Right ventricle myocardium inferior (tissue), 1 donor: Measurements from ENCODE around the gene COX4I1. TPM values are rescaled to one million over a fixed set of nuclear protein-coding genes. Genes with fewer than 3 reads are reported as not detected.
"Not testable (repeated sequence)": the region's sequence is repeated elsewhere in the genome, so short reads cannot be mapped to it uniquely, and the experiment has no call there.

ENCODE experiments used
- ATAC-seq: fragments of 200-7000 bp; cut with Tn5 transposase; one replicate; pipeline ENCODE4 v1.9.1; 2020; ENCODE audit warnings: mild to moderate bottlenecking, moderate library complexity
- DNase-seq: peaks from one replicate; pipeline ENCODE4 v3.0.0; 2021; ENCODE audit errors: missing footprints
- intact Hi-C: fragments of 100-400 bp; cut with DNase I; formaldehyde crosslinking; loops from one replicate; pipeline ENCODE4 v1.11.0; 2022
- total RNA-seq: library from RNA; stranded (reverse); fragmentation: NEBNext Ultra II Directional; extraction: Animal tissue kit (Norgen Biotek cat#: 25700); gene quantifications from one replicate; pipeline ENCODE4 v1.2.1, GENCODE V29; 2021
- donor health status: DM: no; HTN: yes; CAD: no; lungs with severe emphysema.

COX4I1 gene
- total RNA-seq, 1 donor from 2014 or later, result 2,129 TPM

DNA sequence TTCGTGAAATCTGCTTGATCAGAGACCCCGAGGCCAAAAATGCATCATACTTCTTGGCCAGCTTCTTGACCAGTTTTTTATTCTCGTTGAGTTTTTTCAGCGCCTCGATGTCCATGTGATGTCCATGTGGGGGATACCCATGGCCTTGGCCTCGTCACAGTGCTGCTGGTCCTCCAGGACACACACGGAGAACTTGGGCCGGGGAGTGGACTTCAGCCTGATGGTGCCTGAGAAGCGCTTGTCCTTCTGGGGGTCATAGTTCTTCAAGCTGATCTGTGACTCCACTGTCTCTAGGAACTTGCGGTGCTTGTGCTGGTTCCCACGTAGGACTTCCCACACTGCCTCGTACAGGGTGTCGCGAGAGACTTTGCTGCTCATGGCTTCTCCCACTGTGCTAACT is 16.7 kb downstream of the COX4I1 start:
- ATAC-seq (no peak), DNase-seq (no peak)
- intact Hi-C loops, result no loop called here

DNA sequence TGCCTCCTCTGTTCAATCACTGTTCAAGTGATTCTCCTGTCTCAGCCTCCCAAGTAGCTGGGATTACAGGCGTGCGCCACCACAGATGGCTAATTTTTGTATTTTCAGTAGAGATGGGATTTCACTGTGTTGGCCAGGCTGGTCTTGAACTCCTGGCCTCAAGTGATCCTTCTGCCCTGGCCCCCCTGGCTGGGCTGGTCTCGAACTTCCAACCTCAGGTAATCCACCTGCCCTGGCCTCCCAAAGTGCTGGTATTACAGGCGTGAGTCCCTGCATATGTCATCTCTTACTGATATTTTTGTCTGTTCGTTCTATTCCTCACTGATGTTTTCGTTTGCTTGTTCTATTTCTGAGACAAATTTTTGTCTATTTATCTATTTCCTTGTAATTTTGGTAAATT is 17.7 kb downstream of the COX4I1 start:
- DNase-seq, ATAC-seq, intact Hi-C loops: not testable (repeated sequence)

DNA sequence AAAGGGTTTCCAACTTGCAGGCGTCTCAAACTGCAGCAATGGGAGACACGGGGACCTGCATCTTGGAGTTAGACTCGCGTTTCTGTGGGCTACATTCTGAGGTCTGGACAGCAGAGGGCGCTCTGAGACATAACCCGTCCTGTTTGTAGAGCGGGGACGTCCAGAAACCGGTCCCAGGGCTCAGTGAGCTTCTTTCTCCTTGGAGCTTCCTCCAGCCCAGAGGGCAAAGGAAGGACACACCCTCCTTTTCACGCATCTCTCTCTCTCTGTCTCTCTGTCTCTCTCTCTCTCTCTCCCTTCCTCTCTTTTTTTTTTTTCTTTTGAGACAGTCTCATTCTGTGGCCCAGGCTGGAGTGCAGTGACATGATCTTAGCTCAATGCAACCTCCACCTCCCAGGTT is 19.8 kb downstream of the COX4I1 start:
- intact Hi-C loops, result no loop called here
- ATAC-seq (peak; percentile 60), DNase-seq (peak; percentile 78)

DNA sequence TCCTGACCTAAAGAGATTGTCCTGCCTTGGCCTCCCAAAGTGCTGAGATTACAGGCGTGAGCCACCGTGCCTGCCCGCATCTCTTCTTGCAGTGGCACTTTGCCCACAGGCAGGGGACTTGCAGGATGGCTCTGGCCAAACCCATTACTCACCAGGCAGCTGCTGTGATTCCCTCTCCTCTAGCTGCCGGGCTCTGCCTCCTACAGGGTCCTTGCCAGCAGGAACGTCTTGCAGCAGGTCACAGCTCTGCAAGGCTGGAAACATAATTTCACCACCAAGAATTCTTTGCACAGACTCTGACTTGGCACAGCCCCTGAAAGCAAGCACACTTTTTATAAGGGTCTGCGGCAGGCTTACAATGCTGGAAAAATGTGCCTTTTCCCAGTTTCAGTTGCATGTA is 20.3 kb downstream of the COX4I1 start:
- ATAC-seq (no peak), DNase-seq (no peak)
- intact Hi-C loops, result loop anchor here (5.0 kb wide), 2 partner anchors 78 to 698 kb away; partner anchors contain the start of gene IRF8

DNA sequence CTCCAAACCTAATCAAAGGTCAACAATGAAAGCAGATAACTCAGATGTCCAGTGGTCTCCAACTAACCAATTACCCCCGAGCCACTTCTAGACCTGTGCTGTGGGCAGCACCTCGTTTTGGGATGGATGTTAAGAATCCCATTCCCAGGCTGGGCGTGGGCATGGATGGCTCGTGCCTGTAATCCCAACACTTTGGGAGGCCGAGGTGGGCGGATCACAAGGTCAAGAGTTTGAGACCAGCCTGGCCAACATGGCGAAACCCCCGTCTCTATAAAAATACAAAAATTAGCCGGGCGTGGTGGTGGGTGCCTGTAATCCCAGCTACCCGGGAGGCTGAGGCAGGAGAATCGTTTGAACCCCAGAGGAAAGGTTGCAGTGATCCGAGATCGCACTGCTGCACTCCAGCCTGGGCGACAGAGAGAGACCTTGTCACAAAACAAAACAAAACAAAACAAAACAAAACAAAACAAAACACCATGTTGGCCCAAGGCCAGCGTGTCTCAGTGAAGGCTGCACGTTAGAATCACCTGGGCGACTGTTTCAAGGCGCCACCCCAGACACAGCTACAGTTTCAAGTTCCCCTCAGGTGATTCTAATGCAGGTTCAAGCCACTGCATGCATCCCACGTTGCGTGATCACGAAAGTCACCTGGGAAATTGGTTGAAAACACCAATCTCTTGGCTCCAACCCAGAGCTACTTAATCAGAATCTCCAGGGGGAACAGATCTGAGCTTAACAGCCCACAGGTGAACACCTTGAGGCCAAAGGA is 21.3 kb downstream of the COX4I1 start:
- intact Hi-C loops, result loop anchor here (1.0 to 5.0 kb wide), 4 partner anchors 77 to 697 kb away; partner anchors contain the start of gene IRF8
- ATAC-seq (no peak), DNase-seq (no peak)

DNA sequence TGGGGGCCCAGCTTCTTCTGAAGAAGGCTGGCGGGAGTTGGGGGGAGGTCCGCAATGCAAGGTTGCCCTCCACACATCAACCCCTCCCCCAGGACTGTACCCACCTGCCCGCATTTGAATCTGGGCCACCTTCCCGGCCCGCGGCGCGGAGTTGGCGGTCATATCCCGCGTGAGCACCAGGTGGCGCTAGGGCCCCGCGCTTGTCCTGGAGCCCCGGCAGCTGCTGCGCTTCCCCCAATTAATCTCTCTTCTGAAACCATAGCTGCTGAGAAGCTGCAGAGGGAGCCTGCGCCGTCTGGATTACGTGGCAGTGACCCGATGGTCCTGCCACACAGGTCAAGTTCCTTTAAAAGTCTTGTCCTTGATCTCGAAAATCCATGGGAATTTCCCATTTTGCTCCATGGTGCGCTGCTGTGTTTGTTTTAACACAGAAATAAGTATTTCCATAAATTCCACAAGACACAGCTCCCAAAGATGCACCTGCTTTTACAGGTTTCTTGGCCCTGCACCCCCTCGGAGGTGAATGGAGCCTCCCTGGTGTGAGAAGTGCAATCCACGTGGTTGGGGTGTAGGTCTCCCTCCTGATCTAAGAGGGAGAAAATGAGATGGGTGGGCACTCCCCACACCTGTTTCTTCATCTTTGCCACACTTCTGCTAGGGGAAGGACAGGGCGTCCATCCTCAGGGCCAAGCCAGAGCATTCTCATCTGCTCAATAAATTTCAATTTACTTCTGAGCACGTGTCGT is 22.1 kb downstream of the COX4I1 start:
- ATAC-seq (peak; percentile 86), DNase-seq (peak; percentile 92)
- intact Hi-C loops, result loop anchor here (1.0 to 5.0 kb wide), 4 partner anchors 76 to 696 kb away; partner anchors contain the start of gene IRF8

DNA sequence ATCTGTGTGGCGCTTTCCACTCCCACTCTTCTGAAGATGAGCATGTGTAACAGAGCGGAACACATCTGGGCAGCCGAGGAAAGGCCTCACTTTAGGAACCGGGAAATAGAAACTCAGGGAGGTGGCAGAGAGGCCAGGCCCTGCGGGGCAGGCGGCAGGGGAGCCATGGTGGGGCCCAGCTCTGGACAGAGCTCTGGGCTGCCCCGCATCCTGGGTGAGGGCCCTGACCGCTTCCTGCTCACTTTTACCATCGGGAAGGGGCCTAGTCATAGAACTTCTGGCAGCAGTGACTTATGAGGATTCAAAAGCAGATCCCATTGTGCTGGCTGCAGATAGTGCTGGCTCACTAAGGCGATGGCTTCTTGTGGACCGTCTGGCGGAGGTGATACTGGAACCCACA is 22.6 kb downstream of the COX4I1 start:
- intact Hi-C loops, result loop anchor here (5.0 kb wide), 2 partner anchors 75 to 695 kb away; partner anchors contain the start of gene IRF8
- DNase-seq (no peak), ATAC-seq (no peak)

DNA sequence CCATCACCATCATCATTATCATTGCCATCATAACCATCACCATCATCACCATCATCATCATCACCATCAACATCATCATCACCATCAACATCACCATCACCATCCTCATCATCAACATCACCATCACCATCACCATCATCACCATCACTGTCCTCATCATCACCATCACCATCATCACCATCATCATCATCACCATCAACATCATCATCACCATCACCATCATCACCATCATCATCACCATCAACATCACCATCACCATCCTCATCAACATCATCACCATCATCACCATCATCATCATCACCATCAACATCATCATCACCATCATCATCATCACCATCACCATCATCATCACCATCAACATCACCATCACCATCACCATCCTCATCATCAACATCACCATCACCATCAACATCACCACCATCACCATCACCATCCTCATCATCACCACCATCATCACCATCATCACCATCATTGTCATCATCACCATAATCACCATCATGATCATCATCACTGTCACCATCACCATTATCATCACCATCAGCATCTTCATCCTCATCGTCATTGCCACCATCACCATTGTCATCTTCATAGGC is 23.9 kb downstream of the COX4I1 start:
- no peak for ATAC-seq
- intact Hi-C loops, result loop anchor here (5.0 kb wide), 2 partner anchors 74 to 694 kb away; partner anchors contain the start of gene IRF8

DNA sequence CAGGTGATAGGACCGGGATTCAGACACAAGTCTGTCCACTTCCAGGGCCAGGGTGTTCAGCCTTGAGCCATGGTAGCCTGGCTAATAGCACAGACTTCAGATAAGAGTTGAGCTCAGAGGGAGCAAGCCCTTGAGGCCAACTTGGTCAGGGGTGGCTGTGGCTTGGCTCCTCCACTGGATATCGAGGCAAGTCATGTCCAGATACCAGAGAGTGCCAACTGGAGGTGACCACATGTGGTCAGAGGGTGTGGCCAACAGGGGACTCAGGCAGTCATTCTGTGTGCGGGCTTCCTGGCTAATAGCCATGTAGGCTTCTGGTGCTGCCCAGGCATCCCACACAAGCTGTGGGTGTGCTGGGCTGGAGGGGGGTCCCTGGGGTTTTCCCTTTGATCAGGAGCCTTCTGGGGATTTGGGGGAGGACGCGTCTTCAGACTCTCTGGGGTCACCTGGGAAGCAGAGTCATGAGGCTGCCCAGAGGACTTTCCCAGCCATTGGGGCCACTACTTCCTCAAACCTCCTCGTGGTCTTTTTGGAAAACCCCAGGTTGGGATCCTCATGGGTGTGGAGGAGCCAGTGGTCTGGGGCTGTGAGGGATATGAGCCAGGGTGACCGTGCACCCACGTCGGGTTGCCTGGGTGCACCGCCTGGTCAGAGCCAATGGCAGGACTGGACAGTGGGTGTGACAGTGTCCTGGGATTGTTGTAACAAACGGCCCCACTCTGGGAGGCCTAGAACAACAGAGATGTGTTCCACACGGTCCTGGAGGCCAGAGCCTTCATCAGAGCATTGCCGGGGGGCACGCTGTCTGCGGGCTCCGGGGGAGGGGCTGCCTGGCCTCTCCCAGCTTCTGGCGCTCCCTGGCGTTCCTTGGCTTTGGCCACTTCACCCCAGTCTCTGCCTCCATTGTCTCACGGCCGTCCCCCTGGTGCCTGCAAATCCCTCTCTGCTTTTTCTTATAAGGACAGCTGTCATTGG is 25.0 kb downstream of the COX4I1 start:
- DNase-seq (no peak), ATAC-seq (no peak)
- intact Hi-C loops, result loop anchor here (5.0 kb wide), 2 partner anchors 73 to 693 kb away; partner anchors contain the start of gene IRF8

More for the DNA sequence above, 23.9 kb downstream of the COX4I1 start:
- no peak for DNase-seq

DNA sequence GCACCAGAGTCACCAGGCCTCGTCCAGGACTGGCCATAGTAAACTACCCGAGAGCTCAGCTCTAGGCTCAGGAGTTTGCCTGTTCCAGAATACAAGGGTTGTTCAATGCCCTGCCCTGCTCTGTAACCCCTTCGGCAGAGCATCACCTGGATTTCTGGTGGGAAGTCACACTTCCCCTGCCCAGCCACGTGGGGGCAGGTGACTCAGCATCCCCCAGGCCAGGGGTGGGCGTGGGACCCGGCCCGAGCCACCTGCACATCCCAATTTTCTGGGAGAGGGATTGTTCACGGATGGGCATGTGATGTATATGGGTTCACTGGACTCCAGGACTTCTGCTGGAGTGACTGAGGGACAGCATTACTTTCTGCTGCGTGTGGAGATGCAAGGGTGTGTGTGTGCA is 25.8 kb downstream of the COX4I1 start:
- ATAC-seq (no peak), DNase-seq (no peak)
- intact Hi-C loops, result no loop called here

DNA sequence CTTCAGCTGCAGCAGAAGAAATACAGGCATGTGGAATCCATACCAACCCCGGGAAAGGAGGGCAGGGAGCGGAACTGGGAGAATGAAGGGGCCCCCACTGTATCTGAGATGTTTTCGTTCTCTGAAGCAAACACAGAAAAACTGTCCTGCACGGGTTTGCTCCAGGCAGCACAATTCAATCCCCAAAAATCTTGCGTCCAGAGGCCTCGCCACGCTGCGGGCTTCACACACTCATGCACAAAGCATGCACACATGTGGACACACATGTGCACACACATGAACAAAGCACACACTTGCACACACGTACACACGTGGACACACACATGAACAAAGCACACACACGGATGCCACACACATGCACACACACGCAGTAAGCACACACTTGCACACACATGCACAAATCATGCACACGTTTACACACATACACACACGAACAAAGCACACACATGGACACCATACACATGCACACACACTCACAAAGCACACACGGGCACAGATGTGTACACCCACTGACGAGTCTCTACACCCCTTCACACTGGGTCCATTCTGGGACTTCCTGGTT is 27.3 kb downstream of the COX4I1 start:
- intact Hi-C loops, result no loop called here
- DNase-seq, result no peak
- ATAC-seq, result no peak

DNA sequence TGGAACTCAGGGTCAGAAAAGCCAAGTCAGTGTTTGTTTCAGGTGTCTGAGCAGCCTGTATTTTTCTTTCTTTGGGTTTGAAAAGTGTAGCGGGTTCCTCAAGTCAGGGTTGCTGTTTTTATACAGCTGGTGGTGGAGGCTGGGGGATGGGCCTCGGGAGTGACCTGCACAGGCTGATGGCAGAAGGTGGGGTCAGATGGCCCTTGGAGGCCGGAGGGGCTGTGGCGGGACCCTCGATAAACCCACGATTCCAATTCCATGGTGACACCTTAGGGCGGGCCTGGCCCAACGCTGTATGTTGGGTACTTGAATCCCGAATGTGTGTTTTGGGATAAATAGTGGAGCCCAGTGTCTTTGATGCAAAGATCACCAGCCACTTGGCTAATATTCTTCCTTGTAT is 28.7 kb downstream of the COX4I1 start:
- DNase-seq, result no peak
- no peak for ATAC-seq
- intact Hi-C loops, result no loop called here

DNA sequence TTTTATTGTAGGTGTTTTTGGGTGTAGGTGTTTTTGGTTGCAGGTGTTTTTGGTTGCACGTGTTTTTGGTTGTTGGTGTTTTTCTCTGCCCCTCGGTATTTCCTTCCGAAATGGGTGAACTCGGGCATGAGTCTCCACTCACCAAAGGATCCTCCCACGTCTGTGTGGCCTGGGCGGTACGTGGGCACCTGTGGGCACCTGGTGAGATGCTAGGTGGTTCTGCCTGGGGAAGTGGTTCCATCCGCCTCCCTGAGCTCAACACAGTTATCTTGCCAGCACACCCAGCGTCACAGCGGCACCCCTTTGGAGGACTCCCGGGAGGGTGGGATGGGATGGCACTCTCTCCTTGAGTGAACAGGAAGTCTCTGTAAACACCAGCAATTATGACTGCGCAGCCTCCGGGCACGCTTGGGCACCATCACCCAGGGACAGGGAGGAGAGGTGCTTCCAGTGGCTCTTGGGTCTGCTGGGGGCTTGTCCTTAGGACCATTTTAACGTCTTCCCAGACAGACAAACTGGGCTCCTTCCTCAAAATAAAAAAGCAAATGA is 29.8 kb downstream of the COX4I1 start:
- DNase-seq (no peak), ATAC-seq (no peak)
- intact Hi-C loops, result no loop called here

DNA sequence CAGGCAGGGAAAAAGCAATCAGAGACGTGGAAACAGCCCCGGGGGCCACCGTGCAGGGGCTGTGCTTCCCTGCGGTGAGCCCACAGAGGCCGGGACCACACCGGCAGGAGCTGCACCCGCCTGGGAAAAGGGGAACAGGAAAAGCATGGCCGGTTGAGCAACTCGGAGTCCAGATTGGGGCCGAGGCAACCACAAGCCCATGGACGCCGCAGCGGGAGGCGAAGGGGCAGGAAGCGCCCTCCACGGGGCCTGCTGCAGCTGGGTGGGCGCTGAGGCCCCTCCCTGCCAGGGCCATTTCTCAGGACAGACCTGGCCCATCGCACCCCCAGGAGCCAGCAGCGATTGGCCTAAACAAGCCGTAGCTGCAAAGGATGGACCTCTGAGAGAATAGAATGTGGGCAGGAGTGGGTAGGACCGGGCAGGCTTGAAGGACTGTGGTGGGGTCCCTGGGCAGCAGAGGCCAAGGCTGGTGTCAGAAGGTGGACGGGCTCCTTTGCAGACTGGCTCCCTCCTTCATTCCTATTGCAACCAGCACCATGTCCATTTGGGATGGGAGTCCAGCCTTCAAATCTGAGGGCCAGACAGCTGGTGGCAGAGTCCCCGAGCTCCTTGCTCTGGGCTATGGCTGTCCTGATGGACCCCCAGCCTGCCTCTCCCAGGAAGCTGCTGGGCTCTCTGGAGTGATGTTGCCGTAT is 30.4 kb downstream of the COX4I1 start:
- DNase-seq (peak; percentile 71), ATAC-seq (peak; percentile 57)
- intact Hi-C loops, result no loop called here

DNA sequence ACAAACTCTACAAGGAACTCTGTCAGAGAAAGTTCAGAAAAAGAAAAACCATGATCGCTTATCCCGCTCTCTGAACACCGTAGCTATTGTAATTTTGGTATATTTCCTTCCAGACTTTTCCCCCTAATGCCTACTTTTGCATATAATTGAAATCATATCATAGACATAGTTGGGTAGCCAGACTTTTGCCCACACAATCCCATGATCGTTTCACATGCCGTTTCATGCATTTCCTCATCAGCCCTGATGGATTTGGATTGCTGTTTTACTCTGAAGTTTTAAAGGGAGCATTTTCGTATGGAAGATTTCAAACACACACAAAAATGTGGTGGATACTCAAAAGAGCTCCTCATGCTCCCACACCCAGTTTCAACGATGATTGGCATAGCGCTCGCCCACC is 31.3 kb downstream of the COX4I1 start:
- ATAC-seq (no peak), DNase-seq (no peak)
- intact Hi-C loops, result no loop called here

DNA sequence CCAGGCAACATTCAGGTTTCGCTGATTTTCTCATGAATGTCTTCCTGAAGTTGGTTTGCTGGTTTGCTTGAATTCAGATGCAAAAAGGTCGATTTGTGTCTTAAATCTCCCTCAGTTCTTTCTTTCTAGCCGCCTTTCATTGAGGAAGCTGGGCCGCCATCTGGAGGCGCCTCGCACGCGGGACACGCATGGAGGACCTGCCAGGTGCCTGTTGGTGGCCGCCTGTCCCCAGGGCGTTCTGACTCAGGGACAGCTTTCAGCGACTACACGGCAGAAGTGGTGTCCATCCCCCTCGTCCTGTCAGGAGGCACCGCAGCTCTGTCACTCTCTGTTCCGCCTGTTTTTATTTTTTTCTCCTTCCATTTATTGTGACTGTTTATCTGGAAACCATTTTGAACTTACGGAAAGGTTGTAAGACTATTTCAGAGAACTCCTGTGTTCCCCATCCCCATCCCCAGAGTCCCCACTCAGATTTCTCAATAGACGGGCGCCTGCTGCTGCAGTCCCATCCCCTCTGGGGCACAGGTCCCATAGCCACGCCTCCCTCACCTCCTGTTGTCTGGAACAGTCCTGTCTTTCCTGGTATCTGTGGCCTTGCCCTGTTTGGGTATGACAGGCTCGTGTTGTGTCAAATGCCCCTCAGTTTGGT is 33.2 kb downstream of the COX4I1 start:
- DNase-seq (no peak), ATAC-seq (no peak)
- intact Hi-C loops, result no loop called here
